ENCODE data around the gene MEGF9.

The MEGF9 gene

GRCh38 chr9:120730654-120731514 is 16.6 kb upstream of the MEGF9 start:
- peak; percentile 84 for DNase-seq (ENCODE audit: low spot score)

- no peak for DNase-seq (ENCODE audit: low spot score)
These were observed 15.5 kb upstream of the MEGF9 start for GRCh38 chr9:120729791-120730241.

GRCh38 chr9:120726484-120726883 is 12.2 kb upstream of the MEGF9 start:
- DNase-seq (ENCODE audit: low spot score) = no peak

- DNase-seq (ENCODE audit: low spot score) = no peak
These were observed 11.6 kb upstream of the MEGF9 start for GRCh38 chr9:120725907-120726306.

- no peak for DNase-seq (ENCODE audit: low spot score)
These were observed 10.6 kb upstream of the MEGF9 start for GRCh38 chr9:120724757-120725400.

- no peak for DNase-seq (ENCODE audit: low spot score)
These were observed 9.3 kb upstream of the MEGF9 start for GRCh38 chr9:120723565-120723964.

- no peak for DNase-seq (ENCODE audit: low spot score)
These were observed 6.1 kb upstream of the MEGF9 start for GRCh38 chr9:120720404-120720803.

GRCh38 chr9:120718316-120718715 is 4.0 kb upstream of the MEGF9 start:
- no peak for DNase-seq (ENCODE audit: low spot score)

GRCh38 chr9:120717176-120717575 is 2.9 kb upstream of the MEGF9 start:
- DNase-seq (ENCODE audit: low spot score) = no peak

- DNase-seq (ENCODE audit: low spot score) = no peak
These were observed 2.2 kb upstream of the MEGF9 start for GRCh38 chr9:120716483-120716882.

GRCh38 chr9:120715389-120715924 is 1.2 kb upstream of the MEGF9 start:
- DNase-seq (ENCODE audit: low spot score) = no peak

- no peak for DNase-seq (ENCODE audit: low spot score)
These were observed 647 bp upstream of the MEGF9 start for GRCh38 chr9:120714846-120715388.

- no peak for DNase-seq (ENCODE audit: low spot score)
These were observed 798 bp downstream of the MEGF9 start for GRCh38 chr9:120713257-120714087.

GRCh38 chr9:120712539-120713031 is 1.7 kb downstream of the MEGF9 start:
- DNase-seq (ENCODE audit: low spot score) = no peak

- no peak for DNase-seq (ENCODE audit: low spot score)
These were observed 2.3 kb downstream of the MEGF9 start for GRCh38 chr9:120711841-120712538.

GRCh38 chr9:120711354-120711753 is 2.9 kb downstream of the MEGF9 start:
- DNase-seq (ENCODE audit: low spot score) = no peak

- peak; percentile 35 for DNase-seq (ENCODE audit: low spot score)
These were observed 3.9 kb downstream of the MEGF9 start for GRCh38 chr9:120710110-120710981.

GRCh38 chr9:120708526-120709224 is 5.6 kb downstream of the MEGF9 start:
- peak; percentile 35 for DNase-seq (ENCODE audit: low spot score)

GRCh38 chr9:120707170-120707569 is 7.1 kb downstream of the MEGF9 start:
- no peak for DNase-seq (ENCODE audit: low spot score)

Data from SW480 (cell line).